Right cardiac atrium (tissue), 5 donors: ENCODE results near the gene SLC38A8. TPM values are rescaled to one million over a fixed set of nuclear protein-coding genes. Genes with fewer than 3 reads are reported as not detected.

Experiments used
- ATAC-seq, 2 donors: fragments of 200-7000 bp; cut with Tn5 transposase; one replicate each; pipeline versions ENCODE4 v1.8.0 to v1.9.1; 2020; ENCODE audit warnings: moderate library complexity in 2 of 2, mild to moderate bottlenecking in 1 of 2
- DNase-seq, 3 donors: peaks; one replicate each; pipeline ENCODE4 v3.0.0-alpha.2; 2020
- H3K27ac ChIP-seq: one replicate; pipeline ENCODE4 v1.5.1; 2013; ENCODE audit warnings: mild to moderate bottlenecking, low read length, control low read depth, moderate library complexity
- H3K27me3 ChIP-seq: one replicate; pipeline ENCODE4 v1.6.1; 2013; ENCODE audit not compliant: control insufficient read depth, insufficient read depth
- H3K4me1 ChIP-seq: one replicate; pipeline ENCODE4 v1.6.1; 2013; ENCODE audit warnings: low read length; ENCODE audit not compliant: control insufficient read depth, insufficient read depth
- H3K4me3 ChIP-seq: one replicate; pipeline ENCODE4 v1.5.1; 2013; ENCODE audit warnings: low read length, control low read depth
- H3K9me3 ChIP-seq: one replicate; pipeline ENCODE4 v1.6.1; 2013; ENCODE audit warnings: low read length; ENCODE audit not compliant: control insufficient read depth
- WGBS: extraction: QIAGEN DNeasy Blood & Tissue Kit; methylation state at CpG from one replicate; pipeline ENCODE4 v1.1.7; 2013; 5-methylcytosine and 5-hydroxymethylcytosine counted together
- intact Hi-C, 4 donors: fragments of 100-400 bp; cut with DNase I; formaldehyde crosslinking; loops; one replicate each; pipeline versions ENCODE4 v1.11.0 to v1.14.0; 2022 to 2023
- polyA plus RNA-seq: library from polyadenylated mRNA; stranded (reverse); fragments of 200-250 nt; gene quantifications from one replicate; pipeline ENCODE4 v1.2.3, GENCODE V29; 2013
- total RNA-seq, 4 donors: library from RNA; stranded (reverse); fragmentation: NEBNext Ultra II Directional; extraction: Animal tissue kit (Norgen Biotek cat#: 25700); gene quantifications; one replicate each; pipeline ENCODE4 v1.2.1, GENCODE V29; 2021
- donor health status: healthy with polysubstance abuse.
- donor health status: DM: no; HTN: yes; CAD: no.
- donor health status: DM: no; HTN: no; CAD: no.
- donor health status: DM: no; HTN: yes; CAD: no; lungs with severe emphysema.
- donor health status: DM: yes; HTN: yes; CAD: no.

SLC38A8 gene
- total and polyA plus RNA-seq, 5 donors, result 0.21 to 0.29 TPM; not detected in 3

GRCh38 chr16:83977056-83977815 lies 65.4 kb downstream of the SLC38A8 start:
- DNase-seq, result peak in 2 of 3 donors; percentile 13 to 17
- H3K4me1 ChIP-seq, result no peaks in the 10 kb centered on the region
- intact Hi-C loops, result loop anchor here in 2 of 4 donors (10.0 kb wide), 2 partner anchors 198 to 498 kb away; no protein-coding TSS in a partner anchor
- ATAC-seq, result no peak
- 93% methylated on average over 6 of the region's 6 CpGs for WGBS
- H3K9me3 ChIP-seq, result no peaks in the 10 kb centered on the region
- H3K27ac ChIP-seq, result no peak overlapping the region
- H3K4me3 ChIP-seq, result no peak overlapping the region
- H3K27me3 ChIP-seq, result no peaks in the 10 kb centered on the region

GRCh38 chr16:83975590-83976260 lies 66.9 kb downstream of the SLC38A8 start:
- H3K4me1 ChIP-seq, result no peaks in the 10 kb centered on the region
- no peaks in the 10 kb centered on the region for H3K9me3 ChIP-seq
- ATAC-seq (no peak), DNase-seq (peak in 1 of 3 donors; percentile 10)
- no peaks in the 10 kb centered on the region for H3K27me3 ChIP-seq
- WGBS, result 80% methylated on average over 15 of the region's 15 CpGs
- no peak overlapping the region for H3K4me3 ChIP-seq
- no peak overlapping the region for H3K27ac ChIP-seq
- intact Hi-C loops, result loop anchor here in 2 of 4 donors (10.0 kb wide), 2 partner anchors 199 to 499 kb away; no protein-coding TSS in a partner anchor

GRCh38 chr16:83974475-83974874 lies 68.1 kb downstream of the SLC38A8 start:
- ATAC-seq, result no peak
- peak in 2 of 3 donors; percentile 12 to 13 for DNase-seq
- Histone ChIP-seq H3K4me3 (no peak overlapping the region), H3K9me3 (no peaks in the 10 kb centered on the region), H3K27ac (no peak overlapping the region), H3K4me1 (no peaks in the 10 kb centered on the region), H3K27me3 (no peaks in the 10 kb centered on the region)
- WGBS, result 46% methylated on average over 7 of the region's 7 CpGs
- intact Hi-C loops, result loop anchor here in 2 of 4 donors (10.0 kb wide), 2 partner anchors 200 to 500 kb away; no protein-coding TSS in a partner anchor

- WGBS, result 78% methylated on average over 22 of the region's 22 CpGs
- DNase-seq, result peak in 2 of 3 donors; percentile 22 to 29
- no peak overlapping the region for H3K4me3 ChIP-seq
- H3K27me3 ChIP-seq, result no peaks in the 10 kb centered on the region
- no peaks in the 10 kb centered on the region for H3K4me1 ChIP-seq
- H3K9me3 ChIP-seq, result no peaks in the 10 kb centered on the region
- H3K27ac ChIP-seq, result no peak overlapping the region
- intact Hi-C loops, result loop anchor here in 2 of 4 donors (10.0 kb wide), 2 partner anchors 201 to 501 kb away; no protein-coding TSS in a partner anchor
- no peak for ATAC-seq
Measured at GRCh38 chr16:83973581-83974385, 68.8 kb downstream of the SLC38A8 start.

- WGBS, result 78% methylated on average over 10 of the region's 10 CpGs
- intact Hi-C loops, result loop anchor here in 2 of 4 donors (10.0 kb wide), 2 partner anchors 202 to 502 kb away; no protein-coding TSS in a partner anchor
- peak in 1 of 3 donors; percentile 33 for DNase-seq
- ATAC-seq, result no peak
- Histone ChIP-seq H3K9me3 (no peaks in the 10 kb centered on the region), H3K27me3 (no peaks in the 10 kb centered on the region), H3K4me1 (no peaks in the 10 kb centered on the region), H3K4me3 (no peak overlapping the region), H3K27ac (no peak overlapping the region)
Measured at GRCh38 chr16:83973077-83973476, 69.5 kb downstream of the SLC38A8 start.

- no peaks in the 10 kb centered on the region for H3K9me3 ChIP-seq
- DNase-seq, result peak in 2 of 3 donors; percentile 3 to 22
- no peak overlapping the region for H3K4me3 ChIP-seq
- WGBS, result 87% methylated on average over 19 of the region's 19 CpGs
- H3K27ac ChIP-seq, result no peak overlapping the region
- intact Hi-C loops, result loop anchor here in 2 of 4 donors (10.0 kb wide), 2 partner anchors 202 to 502 kb away; no protein-coding TSS in a partner anchor
- no peaks in the 10 kb centered on the region for H3K4me1 ChIP-seq
- ATAC-seq, result no peak
- H3K27me3 ChIP-seq, result no peaks in the 10 kb centered on the region
Measured at GRCh38 chr16:83972256-83973008, 70.2 kb downstream of the SLC38A8 start.

GRCh38 chr16:83971165-83972130 lies 71.1 kb downstream of the SLC38A8 start:
- DNase-seq (peak in 2 of 3 donors; percentile 38 to 42), ATAC-seq (no peak)
- WGBS, result 72% methylated on average over 27 of the region's 27 CpGs
- Histone ChIP-seq H3K27me3 (no peaks in the 10 kb centered on the region), H3K4me1 (no peaks in the 10 kb centered on the region), H3K4me3 (no peak overlapping the region), H3K9me3 (no peaks in the 10 kb centered on the region), H3K27ac (no peak overlapping the region)
- intact Hi-C loops, result loop anchor here in 2 of 4 donors (10.0 kb wide), 2 partner anchors 203 to 503 kb away; no protein-coding TSS in a partner anchor

- WGBS, result 80% methylated on average over 6 of the region's 6 CpGs
- intact Hi-C loops, result loop anchor here in 2 of 4 donors (10.0 kb wide), 2 partner anchors 204 to 504 kb away; no protein-coding TSS in a partner anchor
- DNase-seq, result peak in 2 of 3 donors; percentile 12 to 18
- H3K9me3 ChIP-seq, result no peaks in the 10 kb centered on the region
- no peak for ATAC-seq
- no peaks in the 10 kb centered on the region for H3K27me3 ChIP-seq
- no peak overlapping the region for H3K4me3 ChIP-seq
- H3K27ac ChIP-seq, result no peak overlapping the region
- no peaks in the 10 kb centered on the region for H3K4me1 ChIP-seq
Measured at GRCh38 chr16:83970430-83970815, 72.2 kb downstream of the SLC38A8 start.

- Histone ChIP-seq H3K9me3 (no peaks in the 10 kb centered on the region), H3K4me3 (no peak overlapping the region), H3K27ac (no peak overlapping the region), H3K27me3 (no peaks in the 10 kb centered on the region), H3K4me1 (no peaks in the 10 kb centered on the region)
- 62% methylated on average over 18 of the region's 18 CpGs for WGBS
- no peak for ATAC-seq
- intact Hi-C loops, result loop anchor here in 3 of 4 donors (5.0 to 10.0 kb wide), 5 partner anchors 92 to 505 kb away; no protein-coding TSS in a partner anchor
- DNase-seq, result peak in 1 of 3 donors; percentile 48
Measured at GRCh38 chr16:83969771-83970429, 72.7 kb downstream of the SLC38A8 start.
